RPMI7951 (cell line): ENCODE measurements around the gene MEIOB. TPM values are rescaled to one million over a fixed set of nuclear protein-coding genes. Genes with fewer than 3 reads are reported as not detected.
"Not testable (repeated sequence)": the region's sequence is repeated elsewhere in the genome, so short reads cannot be mapped to it uniquely, and the experiment has no call there.

Experiments used
- DNase-seq: peaks from one replicate; pipeline ENCODE4 v3.0.0-alpha.2; 2012; ENCODE audit warnings: low read depth
- total RNA-seq: library from RNA; depleted of rRNA; stranded (reverse); fragments of >200 nt; shearing (Covaris generic); gene quantifications from 2 replicates; pipeline ENCODE4 v1.2.3, GENCODE V29; 2014

MEIOB gene
- total RNA-seq, 1 experiment from 2014 or later = not detected

GRCh38 chr16:1907226-1907860 is 35.4 kb upstream of the MEIOB start:
- no peak for DNase-seq

GRCh38 chr16:1906846-1907165 is 34.8 kb upstream of the MEIOB start:
- no peak for DNase-seq

GRCh38 chr16:1906055-1906845 is 34.3 kb upstream of the MEIOB start:
- no peak for DNase-seq

GRCh38 chr16:1903845-1904840 is 32.2 kb upstream of the MEIOB start:
- DNase-seq = no peak

GRCh38 chr16:1903220-1903574 is 31.2 kb upstream of the MEIOB start:
- no peak for DNase-seq

GRCh38 chr16:1902547-1903219 is 30.7 kb upstream of the MEIOB start:
- DNase-seq = no peak

GRCh38 chr16:1900452-1900774 is 28.4 kb upstream of the MEIOB start:
- no peak for DNase-seq

- DNase-seq = no peak
Observed at GRCh38 chr16:1899641-1900451, 27.9 kb upstream of the MEIOB start.

- not testable (repeated sequence) for DNase-seq
Observed at GRCh38 chr16:1897692-1898091, 25.7 kb upstream of the MEIOB start.

- no peak for DNase-seq
Observed at GRCh38 chr16:1895949-1896675, 24.1 kb upstream of the MEIOB start.

GRCh38 chr16:1895068-1895467 is 23.1 kb upstream of the MEIOB start:
- no peak for DNase-seq

- no peak for DNase-seq
Observed at GRCh38 chr16:1890708-1891050, 18.7 kb upstream of the MEIOB start.

GRCh38 chr16:1890024-1890707 is 18.2 kb upstream of the MEIOB start:
- no peak for DNase-seq

GRCh38 chr16:1887711-1888354 is 15.9 kb upstream of the MEIOB start:
- DNase-seq = peak; percentile 10

GRCh38 chr16:1884889-1885288 is 12.9 kb upstream of the MEIOB start:
- no peak for DNase-seq

GRCh38 chr16:1884155-1884760 is 12.3 kb upstream of the MEIOB start:
- peak; percentile 36 for DNase-seq

- DNase-seq = not testable (repeated sequence)
Observed at GRCh38 chr16:1881172-1881571, 9.2 kb upstream of the MEIOB start.

- DNase-seq = no peak
Observed at GRCh38 chr16:1879477-1879876, 7.5 kb upstream of the MEIOB start.

GRCh38 chr16:1878256-1878655 is 6.3 kb upstream of the MEIOB start:
- DNase-seq = no peak
